GM18507 (cell line): ENCODE measurements around the gene CTTN.
"Not testable (repeated sequence)": the region's sequence is repeated elsewhere in the genome, so short reads cannot be mapped to it uniquely, and the experiment has no call there.

Experiments
- DNase-seq: peaks from one replicate; pipeline ENCODE4 v3.0.0; 2011; ENCODE audit warnings: low read depth; ENCODE audit not compliant: insufficient read length; ENCODE audit errors: extremely low spot score
- FAIRE-seq: peaks from 2 replicates; lab custom pipeline; 2011; peaks lifted over from hg19 to GRCh38; lab: Jason Lieb, UNC

The CTTN gene

GRCh38 chr11:70378506-70379134 lies 19.7 kb upstream of the CTTN start:
- DNase-seq (no peak), FAIRE-seq (no peak)

GRCh38 chr11:70381350-70381749 lies 17.0 kb upstream of the CTTN start:
- no peak for FAIRE-seq
- DNase-seq = no peak

- DNase-seq (no peak), FAIRE-seq (no peak)
Observed at GRCh38 chr11:70381872-70382861, 16.2 kb upstream of the CTTN start.

- no peak for FAIRE-seq
- no peak for DNase-seq
Observed at GRCh38 chr11:70383664-70384565, 14.4 kb upstream of the CTTN start.

GRCh38 chr11:70384566-70385152 lies 13.7 kb upstream of the CTTN start:
- no peak for FAIRE-seq

DNA sequence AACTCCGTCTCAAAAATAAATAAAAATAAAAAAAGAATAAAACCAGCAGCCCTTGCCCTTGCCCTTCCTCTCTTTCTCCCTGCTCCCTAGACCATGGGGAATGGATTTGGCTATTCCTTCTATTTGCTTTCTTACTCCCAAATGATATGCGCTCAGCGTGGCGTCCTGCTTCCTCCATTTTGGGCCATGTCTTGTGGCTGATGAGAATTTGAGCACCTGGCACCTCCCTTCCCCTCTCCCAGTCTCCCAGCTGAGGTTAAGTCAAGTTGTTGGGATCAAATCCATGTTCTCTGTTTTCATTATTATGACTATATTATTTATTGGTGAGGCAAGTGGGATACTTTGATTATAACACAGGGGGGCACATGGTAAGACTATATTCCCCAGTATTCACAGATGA lies 10.8 kb upstream of the CTTN start:
- DNase-seq (no peak), FAIRE-seq (no peak)

More at GRCh38 chr11:70384566-70385152, 13.7 kb upstream of the CTTN start:
- no peak for DNase-seq

DNA sequence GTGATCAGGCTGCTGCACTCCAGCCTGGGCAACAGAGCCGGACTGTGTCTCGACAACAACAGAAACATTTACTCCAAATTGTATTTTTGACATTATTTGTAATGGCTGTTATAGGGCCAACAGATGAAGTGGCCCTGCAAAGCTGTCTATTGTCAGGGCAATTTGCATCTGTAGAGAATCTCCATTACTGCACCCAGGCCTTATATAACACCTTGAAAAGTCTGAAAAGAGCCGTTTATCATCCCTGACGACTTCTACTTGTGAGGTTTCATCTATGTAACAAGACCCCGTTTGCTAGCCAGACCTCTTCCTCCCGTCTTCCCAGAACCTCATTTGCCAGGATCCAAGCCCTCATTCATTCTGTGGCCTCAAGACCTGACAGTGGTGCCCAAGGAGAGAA lies 9.1 kb upstream of the CTTN start:
- FAIRE-seq (no peak), DNase-seq (no peak)

- FAIRE-seq, DNase-seq: not testable (repeated sequence)
Observed at GRCh38 chr11:70390882-70391281, 7.4 kb upstream of the CTTN start.

DNA sequence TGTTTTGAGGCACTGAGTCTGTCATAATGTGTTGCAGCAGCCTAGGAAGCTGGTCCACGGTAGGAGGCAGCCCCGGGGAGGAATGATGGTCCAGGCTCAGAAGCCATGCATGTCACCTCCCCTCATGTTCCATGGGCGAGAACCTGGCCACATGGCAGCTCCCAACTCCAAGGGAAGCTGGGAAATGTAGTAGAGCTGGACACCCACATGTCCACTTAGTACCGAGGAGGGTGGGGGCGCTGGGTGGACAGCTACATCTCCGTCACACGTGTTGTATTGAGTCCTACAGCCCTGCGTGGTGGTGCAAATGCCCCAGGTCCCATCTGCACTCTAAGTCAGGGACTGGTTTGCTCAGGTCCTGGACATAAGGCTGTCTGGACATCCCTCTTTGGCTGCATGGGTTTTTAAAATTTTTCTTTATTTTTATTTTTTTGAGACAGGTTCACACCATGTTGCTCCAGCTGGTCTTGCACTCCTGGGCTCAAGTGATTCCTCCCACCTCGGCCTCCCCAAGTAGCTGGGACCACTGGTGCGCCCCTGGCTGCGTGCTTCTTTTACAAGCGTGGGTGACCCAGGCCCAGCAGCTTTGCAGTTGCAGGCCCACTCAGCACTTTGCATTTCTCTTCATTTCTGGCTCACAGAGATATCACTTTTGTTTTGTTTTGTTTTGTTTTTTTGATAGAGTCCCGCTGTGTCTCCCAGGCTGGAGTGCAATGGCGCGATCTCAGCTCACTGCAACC lies 3.9 kb upstream of the CTTN start:
- no peak for FAIRE-seq
- no peak for DNase-seq

- no peak for FAIRE-seq
- no peak for DNase-seq
Observed at GRCh38 chr11:70397336-70397982, 870 bp upstream of the CTTN start.

GRCh38 chr11:70398834-70399680 lies 728 bp downstream of the CTTN start:
- FAIRE-seq (no peak), DNase-seq (no peak)

DNA sequence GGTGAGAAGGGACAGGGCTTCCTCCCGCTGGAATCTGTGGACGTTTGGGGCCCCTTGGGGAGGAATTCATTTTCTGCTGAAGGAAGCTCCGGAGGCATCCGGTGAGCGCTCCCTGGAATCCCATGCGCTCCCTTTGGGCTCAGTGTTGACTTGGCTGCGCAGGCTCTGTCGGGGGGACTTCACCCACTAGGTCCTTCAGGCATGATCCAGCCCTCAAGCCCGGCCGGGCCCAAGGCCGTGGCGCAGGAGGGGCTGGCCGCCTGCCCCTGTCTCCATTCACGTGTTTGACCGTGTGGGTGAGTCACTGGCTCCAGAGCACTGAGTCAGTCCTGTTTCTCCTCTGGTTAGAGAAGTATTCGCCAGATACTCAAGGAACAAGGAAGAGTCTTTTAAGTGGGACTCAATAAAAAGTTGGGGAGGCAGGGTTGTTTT lies 1.4 kb downstream of the CTTN start:
- DNase-seq = no peak
- no peak for FAIRE-seq

DNA sequence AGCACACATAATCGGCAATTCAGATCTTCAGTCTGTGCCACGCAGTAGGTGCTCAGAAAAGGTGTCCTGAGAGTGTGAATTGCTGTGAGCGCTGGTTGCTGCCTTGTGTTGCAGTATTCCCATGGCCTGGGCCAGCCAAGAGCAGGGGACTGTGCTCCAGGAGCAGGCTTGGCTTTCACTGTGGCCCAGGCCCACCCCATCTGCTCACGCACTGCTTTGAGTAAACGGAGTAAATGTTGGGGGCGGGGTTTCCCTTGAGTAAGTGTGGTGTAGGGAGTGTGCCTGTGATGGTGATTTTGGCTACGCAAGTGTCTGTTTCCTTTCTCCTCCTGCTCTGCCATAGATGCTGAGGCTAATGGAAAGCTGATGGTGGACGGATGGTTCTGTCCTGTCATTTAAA lies 2.3 kb downstream of the CTTN start:
- FAIRE-seq (no peak), DNase-seq (no peak)

DNA sequence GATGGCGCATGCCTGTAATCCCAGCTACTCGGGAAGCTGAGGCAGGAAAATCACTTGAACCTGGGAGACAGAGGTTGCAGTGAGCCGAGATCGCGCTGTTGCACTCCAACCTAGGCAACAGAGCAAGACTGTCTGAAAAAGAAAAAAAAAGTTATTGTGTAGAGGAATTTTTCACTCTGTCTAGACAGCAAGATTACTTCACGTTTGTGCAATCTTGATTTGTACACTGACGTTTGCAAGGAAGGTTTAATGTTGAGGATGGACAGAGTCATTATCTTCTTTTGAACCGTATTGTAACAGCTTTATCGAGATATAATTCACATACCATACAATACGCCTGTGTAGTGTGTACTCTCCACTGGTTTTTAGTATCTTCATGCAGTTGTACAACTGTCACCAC lies 3.7 kb downstream of the CTTN start:
- no peak for DNase-seq
- FAIRE-seq = no peak

GRCh38 chr11:70402685-70403084 lies 4.4 kb downstream of the CTTN start:
- no peak for DNase-seq
- no peak for FAIRE-seq

- FAIRE-seq = no peak
Observed at GRCh38 chr11:70404244-70404643, 5.9 kb downstream of the CTTN start.

GRCh38 chr11:70405679-70406395 lies 7.5 kb downstream of the CTTN start:
- FAIRE-seq (no peak), DNase-seq (no peak)

More at GRCh38 chr11:70404244-70404643, 5.9 kb downstream of the CTTN start:
- DNase-seq = no peak
